ENCODE measurements around the gene PTPMT1.
"Not testable (repeated sequence)": the region's sequence is repeated elsewhere in the genome, so short reads cannot be mapped to it uniquely, and the experiment has no call there.

The PTPMT1 gene

DNA sequence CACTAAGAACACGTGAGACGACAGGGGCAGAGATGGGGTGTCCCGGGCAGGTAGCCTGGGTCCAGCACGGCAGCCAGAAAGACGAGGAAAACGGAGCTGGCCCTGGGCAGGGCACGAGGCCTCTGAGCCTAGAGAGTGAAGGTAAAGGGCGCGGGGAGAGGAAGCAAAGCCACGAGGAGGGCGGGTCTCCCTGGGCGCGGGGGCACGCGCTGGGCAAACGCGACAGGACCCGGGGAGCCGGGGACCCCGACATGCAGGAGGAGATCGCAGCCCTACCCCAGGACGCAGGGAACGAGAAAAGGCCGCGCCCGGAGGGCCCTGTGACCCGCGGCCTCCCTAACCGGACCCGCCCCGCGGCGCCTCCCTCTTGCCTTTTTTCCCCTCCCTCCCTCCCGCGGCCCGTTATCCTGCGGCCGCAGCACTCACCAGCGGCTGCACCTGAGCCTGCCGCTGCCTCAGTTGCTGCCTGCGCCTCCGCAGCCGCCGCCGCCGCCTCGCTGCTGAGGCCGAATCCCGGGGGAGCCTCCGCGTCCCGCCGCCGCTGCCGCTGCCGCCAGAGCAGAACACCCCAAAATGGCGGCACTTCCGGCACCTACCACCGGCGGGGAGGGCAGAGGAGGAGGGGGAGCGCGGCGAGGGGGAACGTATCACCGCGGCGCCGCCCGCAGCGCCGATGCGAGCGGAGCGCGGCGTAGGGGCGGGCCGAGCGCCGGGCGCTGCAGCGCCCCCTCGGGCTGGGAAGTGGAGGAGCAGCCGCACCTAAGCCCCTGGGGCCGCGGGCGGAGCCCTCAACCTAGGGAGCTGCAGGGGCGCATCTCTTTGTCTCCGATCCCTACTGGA is 12.6 kb upstream of the PTPMT1 start, which contains the start of gene CELF1:
TSS of gene CELF1 (minus strand) at position 567 of the 840 bp plus-strand sequence. CDS start 53,609 bp downstream, outside the sequence.
- Histone ChIP-seq H3K27me3 (replicated peaks in 2 of 5; ENCODE audit: control insufficient read depth in 4 of 5, insufficient read depth in 5 of 5, low read length in 4 of 5) (no peaks in the 10 kb centered on the region), H3K4me3 (ENCODE audit: control insufficient read depth in 1 of 7, extremely low read depth in 1 of 7, insufficient read depth in 4 of 7, low read depth in 2 of 7, low read length in 6 of 7) (peak within 1 kb of the TSS; percentile 72 to 97 (median 88)), H3K36me3 (ENCODE audit: control insufficient read depth in 4 of 4, insufficient read depth in 4 of 4, low read length in 3 of 4) (peaks cover 0 to 6% (median 3%) of the 10 kb centered on the region in 4 experiments), H3K4me1 (ENCODE audit: control extremely low read depth in 1 of 4, control insufficient read depth in 4 of 4, insufficient read depth in 4 of 4, low read length in 3 of 4) (peaks cover 18 to 35% (median 31%) of the 10 kb centered on the region in 4 experiments), H3K9me3 (ENCODE audit: control extremely low read depth in 1 of 5, control insufficient read depth in 4 of 5, insufficient read depth in 2 of 5, low read depth in 1 of 5, low read length in 4 of 5) (no peaks in the 10 kb centered on the region), H3K27ac (ENCODE audit: insufficient read depth in 1 of 2, low read depth in 1 of 2, low read length in 2 of 2, poor library complexity in 1 of 2, severe bottlenecking in 2 of 2) (peak within 1 kb of the TSS; percentile 64 to 94)
- ChIA-PET POLR2A (interaction anchor here (0.6 to 1.0 kb wide), 4 partner anchors 9 to 38 kb away, joined by 3 to 5 read pairs (median 4); no protein-coding TSS in a partner anchor), CTCF (interaction anchor here (0.9 to 5.8 kb wide), 18 partner anchors 9 to 68 kb away, joined by 3 to 27 read pairs (median 4); partner anchors contain the start of genes FAM180B and PTPMT1)
- peak; percentile 93 to 96 (median 96) for DNase-seq
- under 1% methylated on average over 73 of the region's 89 CpGs for WGBS (ENCODE audit: insufficient coverage)

DNA sequence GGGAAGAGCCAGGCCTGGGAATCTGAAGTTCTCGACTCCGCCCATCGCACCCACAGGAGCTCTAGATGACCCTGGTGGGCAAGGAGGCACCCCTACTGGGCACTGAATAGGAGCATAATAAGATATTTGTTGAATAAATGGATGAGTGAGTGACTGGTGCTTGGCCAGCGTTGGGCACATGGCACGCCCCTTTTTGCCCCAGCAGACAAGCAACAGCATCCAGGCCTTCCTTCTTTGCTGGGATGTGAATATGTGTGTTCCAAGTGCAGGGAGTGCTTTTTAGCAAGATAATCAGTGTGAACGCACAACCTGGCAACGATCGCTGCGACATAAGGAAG is 12.0 kb upstream of the PTPMT1 start:
- CTCF ChIA-PET = interaction anchor here (0.9 to 5.8 kb wide), 10 partner anchors 9 to 64 kb away, joined by 3 to 27 read pairs (median 6); partner anchors contain the start of gene PTPMT1
- peaks cover 18 to 35% (median 30%) of the 10 kb centered on the region in 4 experiments for H3K4me1 ChIP-seq (ENCODE audit: control extremely low read depth in 1 of 4, control insufficient read depth in 4 of 4, insufficient read depth in 4 of 4, low read length in 3 of 4)
- POLR2A ChIA-PET = interaction anchor here (0.6 to 0.9 kb wide), 3 partner anchors 10 to 38 kb away, joined by 3 to 5 read pairs (median 4); no protein-coding TSS in a partner anchor
- H3K9me3 ChIP-seq (ENCODE audit: control extremely low read depth in 1 of 5, control insufficient read depth in 4 of 5, insufficient read depth in 2 of 5, low read depth in 1 of 5, low read length in 4 of 5) = no peaks in the 10 kb centered on the region
- WGBS (ENCODE audit: insufficient coverage) = 0% methylated on average over 5 of the region's 9 CpGs
- H3K27me3 ChIP-seq (replicated peaks in 2 of 5; ENCODE audit: control insufficient read depth in 4 of 5, insufficient read depth in 5 of 5, low read length in 4 of 5) = no peaks in the 10 kb centered on the region
- peak overlapping the region; percentile 37 to 97 (median 88) for H3K4me3 ChIP-seq (ENCODE audit: control insufficient read depth in 1 of 7, extremely low read depth in 1 of 7, insufficient read depth in 4 of 7, low read depth in 2 of 7, low read length in 6 of 7)
- peak overlapping the region in 1 of 2 experiments; percentile 58 for H3K27ac ChIP-seq (ENCODE audit: insufficient read depth in 1 of 2, low read depth in 1 of 2, low read length in 2 of 2, poor library complexity in 1 of 2, severe bottlenecking in 2 of 2)
- peaks cover 0 to 6% (median 3%) of the 10 kb centered on the region in 4 experiments for H3K36me3 ChIP-seq (ENCODE audit: control insufficient read depth in 4 of 4, insufficient read depth in 4 of 4, low read length in 3 of 4)
- DNase-seq = peak; percentile 54 to 80 (median 73)

DNA sequence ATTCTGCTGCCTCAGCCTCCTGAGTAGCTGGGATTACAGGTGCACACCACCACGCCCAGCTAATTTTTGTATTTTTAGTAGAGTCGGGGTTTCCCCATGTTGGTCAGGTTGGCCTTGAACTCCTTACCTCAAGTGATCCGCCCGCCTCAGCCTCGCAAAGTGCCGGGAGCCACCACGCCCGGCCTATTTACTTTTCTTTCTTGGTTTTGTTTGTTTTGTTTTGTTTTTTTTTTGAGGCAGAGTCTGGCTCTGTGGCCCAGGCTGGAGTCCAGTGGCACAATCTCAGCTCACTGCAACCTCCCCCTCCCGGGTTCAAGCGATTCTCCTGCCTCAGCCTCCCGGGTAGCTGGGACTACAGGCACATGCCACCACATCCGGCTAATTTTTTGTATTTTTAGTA is 8.4 kb upstream of the PTPMT1 start:
- CTCF ChIA-PET = interaction anchor here (0.7 to 1.4 kb wide), 5 partner anchors 8 to 61 kb away, joined by 3 to 7 read pairs (median 3); partner anchors contain the start of gene PTPMT1
- H3K36me3 ChIP-seq (ENCODE audit: control insufficient read depth in 4 of 4, insufficient read depth in 4 of 4, low read length in 3 of 4); H3K4me3 ChIP-seq (ENCODE audit: control insufficient read depth in 1 of 7, extremely low read depth in 1 of 7, insufficient read depth in 4 of 7, low read depth in 2 of 7, low read length in 6 of 7); H3K27ac ChIP-seq (ENCODE audit: insufficient read depth in 1 of 2, low read depth in 1 of 2, low read length in 2 of 2, poor library complexity in 1 of 2, severe bottlenecking in 2 of 2); H3K9me3 ChIP-seq (ENCODE audit: control extremely low read depth in 1 of 5, control insufficient read depth in 4 of 5, insufficient read depth in 2 of 5, low read depth in 1 of 5, low read length in 4 of 5); H3K27me3 ChIP-seq (replicated peaks in 2 of 5; ENCODE audit: control insufficient read depth in 4 of 5, insufficient read depth in 5 of 5, low read length in 4 of 5); DNase-seq; POLR2A ChIA-PET: not testable (repeated sequence)
- 97% methylated on average over 6 of the region's 12 CpGs for WGBS (ENCODE audit: insufficient coverage)
- peaks cover 5 to 19% (median 11%) of the 10 kb centered on the region in 4 experiments for H3K4me1 ChIP-seq (ENCODE audit: control extremely low read depth in 1 of 4, control insufficient read depth in 4 of 4, insufficient read depth in 4 of 4, low read length in 3 of 4)

DNA sequence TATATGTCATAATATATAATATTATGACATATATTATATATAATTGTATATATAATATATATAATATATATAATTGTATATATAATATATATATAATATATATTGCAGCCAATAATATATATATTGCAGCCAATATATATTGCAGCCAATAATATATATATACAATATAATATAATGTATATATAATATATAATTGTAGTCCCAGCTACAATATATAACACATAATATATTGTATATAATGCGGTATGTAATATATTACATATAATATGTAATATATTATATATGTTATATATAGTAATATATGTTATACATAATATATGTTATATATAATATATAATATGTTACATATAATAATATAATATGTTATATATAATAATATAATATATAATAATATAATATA is 6.7 kb upstream of the PTPMT1 start:
- POLR2A ChIA-PET = no interaction called here
- CTCF ChIA-PET = interaction anchor here (1.0 kb wide), 1 partner anchor 18 kb away, joined by 3 read pairs; no protein-coding TSS in a partner anchor
- no peak for DNase-seq
- Histone ChIP-seq H3K9me3 (ENCODE audit: control extremely low read depth in 1 of 5, control insufficient read depth in 4 of 5, insufficient read depth in 2 of 5, low read depth in 1 of 5, low read length in 4 of 5) (no peaks in the 10 kb centered on the region), H3K4me1 (ENCODE audit: control extremely low read depth in 1 of 4, control insufficient read depth in 4 of 4, insufficient read depth in 4 of 4, low read length in 3 of 4) (peaks cover 0 to 6% (median 3%) of the 10 kb centered on the region in 4 experiments), H3K36me3 (ENCODE audit: control insufficient read depth in 4 of 4, insufficient read depth in 4 of 4, low read length in 3 of 4) (peaks cover 0 to 2% (median 0%) of the 10 kb centered on the region in 4 experiments), H3K4me3 (ENCODE audit: control insufficient read depth in 1 of 7, extremely low read depth in 1 of 7, insufficient read depth in 4 of 7, low read depth in 2 of 7, low read length in 6 of 7) (no peak overlapping the region), H3K27ac (ENCODE audit: insufficient read depth in 1 of 2, low read depth in 1 of 2, low read length in 2 of 2, poor library complexity in 1 of 2, severe bottlenecking in 2 of 2) (no peak overlapping the region), H3K27me3 (replicated peaks in 2 of 5; ENCODE audit: control insufficient read depth in 4 of 5, insufficient read depth in 5 of 5, low read length in 4 of 5) (no peaks in the 10 kb centered on the region)
- WGBS (ENCODE audit: insufficient coverage) = no CpG with 5 or more reads among the region's 1 CpG

DNA sequence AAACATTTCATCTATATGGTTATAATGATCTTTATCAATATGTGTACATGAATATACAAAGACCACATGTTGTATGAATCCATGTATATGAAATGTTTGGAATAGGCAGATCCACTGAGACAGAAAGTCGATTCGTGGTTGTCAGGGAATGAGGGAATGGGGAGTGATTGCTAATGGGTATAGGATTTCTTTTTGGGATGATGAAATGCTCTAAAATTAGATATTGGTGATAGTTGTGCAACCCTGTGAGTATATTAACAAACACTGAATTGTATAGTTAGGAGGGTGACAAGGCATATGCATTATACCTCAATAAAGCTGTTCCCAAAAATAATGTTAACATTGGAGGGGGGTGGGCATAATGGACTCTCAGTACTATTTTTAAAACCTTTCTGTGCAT is 5.0 kb upstream of the PTPMT1 start:
- no peaks in the 10 kb centered on the region for H3K9me3 ChIP-seq (ENCODE audit: control extremely low read depth in 1 of 5, control insufficient read depth in 4 of 5, insufficient read depth in 2 of 5, low read depth in 1 of 5, low read length in 4 of 5)
- POLR2A ChIA-PET = no interaction called here
- DNase-seq = no peak
- WGBS (ENCODE audit: insufficient coverage) = 95% methylated on average over 2 of the region's 2 CpGs
- H3K27me3 ChIP-seq (replicated peaks in 2 of 5; ENCODE audit: control insufficient read depth in 4 of 5, insufficient read depth in 5 of 5, low read length in 4 of 5) = no peaks in the 10 kb centered on the region
- peaks cover 0 to 2% (median 0%) of the 10 kb centered on the region in 4 experiments for H3K36me3 ChIP-seq (ENCODE audit: control insufficient read depth in 4 of 4, insufficient read depth in 4 of 4, low read length in 3 of 4)
- H3K27ac ChIP-seq (ENCODE audit: insufficient read depth in 1 of 2, low read depth in 1 of 2, low read length in 2 of 2, poor library complexity in 1 of 2, severe bottlenecking in 2 of 2) = no peak overlapping the region
- CTCF ChIA-PET = no interaction called here
- H3K4me1 ChIP-seq (ENCODE audit: control extremely low read depth in 1 of 4, control insufficient read depth in 4 of 4, insufficient read depth in 4 of 4, low read length in 3 of 4) = peaks cover 3 to 8% (median 7%) of the 10 kb centered on the region in 4 experiments
- H3K4me3 ChIP-seq (ENCODE audit: control insufficient read depth in 1 of 7, extremely low read depth in 1 of 7, insufficient read depth in 4 of 7, low read depth in 2 of 7, low read length in 6 of 7) = no peak overlapping the region

DNA sequence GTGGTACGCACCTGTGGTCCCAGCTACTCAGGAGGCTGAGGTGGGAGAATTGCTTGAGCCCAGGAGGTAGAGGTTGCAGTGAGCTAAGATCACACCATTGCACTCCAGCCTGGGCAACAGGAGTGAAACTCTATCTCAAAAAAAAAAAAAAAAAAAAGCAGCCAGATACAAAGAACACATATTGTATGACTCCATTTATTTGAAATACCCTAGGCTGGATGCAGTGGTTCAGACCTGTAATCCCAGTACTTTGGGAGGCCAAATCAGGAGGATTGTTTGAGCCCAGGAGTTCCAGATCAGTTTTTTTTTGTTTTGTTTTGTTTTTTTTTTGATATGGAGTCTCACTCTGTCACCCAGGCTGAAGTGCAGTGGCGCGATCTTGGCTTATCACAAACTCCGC is 3.0 kb upstream of the PTPMT1 start:
- CTCF ChIA-PET = interaction anchor here (0.6 kb wide), 1 partner anchor 14 kb away, joined by 3 read pairs; no protein-coding TSS in a partner anchor
- DNase-seq; H3K36me3 ChIP-seq (ENCODE audit: control insufficient read depth in 4 of 4, insufficient read depth in 4 of 4, low read length in 3 of 4); H3K9me3 ChIP-seq (ENCODE audit: control extremely low read depth in 1 of 5, control insufficient read depth in 4 of 5, insufficient read depth in 2 of 5, low read depth in 1 of 5, low read length in 4 of 5); POLR2A ChIA-PET; H3K27me3 ChIP-seq (replicated peaks in 2 of 5; ENCODE audit: control insufficient read depth in 4 of 5, insufficient read depth in 5 of 5, low read length in 4 of 5); H3K4me3 ChIP-seq (ENCODE audit: control insufficient read depth in 1 of 7, extremely low read depth in 1 of 7, insufficient read depth in 4 of 7, low read depth in 2 of 7, low read length in 6 of 7); H3K27ac ChIP-seq (ENCODE audit: insufficient read depth in 1 of 2, low read depth in 1 of 2, low read length in 2 of 2, poor library complexity in 1 of 2, severe bottlenecking in 2 of 2): not testable (repeated sequence)
- H3K4me1 ChIP-seq (ENCODE audit: control extremely low read depth in 1 of 4, control insufficient read depth in 4 of 4, insufficient read depth in 4 of 4, low read length in 3 of 4) = peaks cover 6 to 16% (median 14%) of the 10 kb centered on the region in 4 experiments
- 86% methylated on average over 4 of the region's 4 CpGs for WGBS (ENCODE audit: insufficient coverage)

Data from common myeloid progenitor, CD34-positive (primary cell).